Measurements from ENCODE around the gene RGL4.
"Not testable (repeated sequence)": the region's sequence is repeated elsewhere in the genome, so short reads cannot be mapped to it uniquely, and the experiment has no call there.

RGL4 gene

GRCh38 chr22:23690713-23691112, at the start of gene RGL4:
RGL4 (plus strand) TSS chr22:23691013; CDS start chr22:23692031, 1,018 bp downstream.
- no peak for DNase-seq

- not testable (repeated sequence) for DNase-seq
Measured at GRCh38 chr22:23646526-23646925, 44.3 kb upstream of the RGL4 start.

- no peak for DNase-seq
Measured at GRCh38 chr22:23649071-23649501, 41.7 kb upstream of the RGL4 start.

- DNase-seq = no peak
Measured at GRCh38 chr22:23651676-23652075, 39.1 kb upstream of the RGL4 start.

GRCh38 chr22:23652286-23652685, 38.5 kb upstream of the RGL4 start:
- no peak for DNase-seq

GRCh38 chr22:23652711-23653110, 38.1 kb upstream of the RGL4 start:
- DNase-seq = no peak

- no peak for DNase-seq
Measured at GRCh38 chr22:23655891-23656475, 34.8 kb upstream of the RGL4 start.

- no peak for DNase-seq
Measured at GRCh38 chr22:23657727-23658126, 33.1 kb upstream of the RGL4 start.

- DNase-seq = not testable (repeated sequence)
Measured at GRCh38 chr22:23660381-23660780, 30.4 kb upstream of the RGL4 start.

GRCh38 chr22:23670378-23671295, 20.2 kb upstream of the RGL4 start:
- DNase-seq = no peak

- DNase-seq = not testable (repeated sequence)
Measured at GRCh38 chr22:23671387-23671786, 19.4 kb upstream of the RGL4 start.

- not testable (repeated sequence) for DNase-seq
Measured at GRCh38 chr22:23672307-23673049, 18.3 kb upstream of the RGL4 start.

GRCh38 chr22:23673050-23673620, 17.7 kb upstream of the RGL4 start:
- no peak for DNase-seq

GRCh38 chr22:23673826-23674690, 16.8 kb upstream of the RGL4 start:
- DNase-seq = no peak

GRCh38 chr22:23674886-23675501, 15.8 kb upstream of the RGL4 start:
- not testable (repeated sequence) for DNase-seq

GRCh38 chr22:23675502-23676415, 15.1 kb upstream of the RGL4 start:
- DNase-seq = no peak

- DNase-seq = not testable (repeated sequence)
Measured at GRCh38 chr22:23676841-23677700, 13.7 kb upstream of the RGL4 start.

GRCh38 chr22:23677701-23677995, 13.2 kb upstream of the RGL4 start:
- no peak for DNase-seq

GRCh38 chr22:23678133-23678532, 12.7 kb upstream of the RGL4 start:
- DNase-seq = no peak
